K562 (cell line): Measurements from ENCODE around the gene UBAP1L. TPM values are rescaled to one million over a fixed set of nuclear protein-coding genes. Genes with fewer than 3 reads are reported as not detected.

Experiments
- ATAC-seq: fragments of 200-7000 bp; cut with Tn5 transposase; 3 replicates; pipeline ENCODE4 v1.9.1; 2020; ENCODE audit warnings: moderate library complexity
- BruUV-seq: library from RNA; stranded (reverse); fragments of 400-500 nt; replicated peaks from 2 replicates; lab custom pipeline; 2021; lab: Mats Ljungman, UMichigan
- CTCF ChIA-PET: fragments of 300-600 bp; formaldehyde crosslinking; extraction: SDS; loops from one replicate; lab custom pipeline; 2021; ENCODE audit warnings: low intra/inter-chr PET ratio; lab: Yijun Ruan, JAX
- POLR2A ChIA-PET: fragments of 300-600, 350-650 bp; sonication (Branson Sonifier 250); formaldehyde crosslinking; extraction: SDS; loops from one replicate; lab custom pipeline; 2021; ENCODE audit warnings: antibody characterized with exemption, inconsistent platforms; lab: Yijun Ruan, JAX
- DNase-seq, 4 experiments: peaks; one replicate each; pipeline versions ENCODE4 v3.0.0 to v3.0.0-alpha.2; 2011 to 2018; ENCODE audit warnings: low spot score in 3 of 4, mixed read lengths in 3 of 4; ENCODE audit errors: extremely low read depth in 1 of 4
- FAIRE-seq: peaks from 2 replicates; lab custom pipeline; 2011; peaks lifted over from hg19 to GRCh38; lab: Jason Lieb, UNC
- H2AFZ ChIP-seq: 2 replicates; pipeline ENCODE4 v1.6.0; 2011; ENCODE audit warnings: low read depth, low read length, control low read depth, inconsistent platforms
- H3K27ac ChIP-seq: fragments of 200-600 bp; 3 replicates; pipeline ENCODE4 v1.8.0; 2011; ENCODE audit warnings: low read depth, mild to moderate bottlenecking, control low read depth, inconsistent platforms, low read length, moderate library complexity, mixed read lengths; ENCODE audit errors: extremely low read depth
- H3K27me3 ChIP-seq, 2 experiments: fragments of 300-600 bp in 1 of 2; 2 replicates in 1 of 2; 3 replicates in 1 of 2; pipeline versions ENCODE4 v1.6.0 to v1.8.0; 2011; ENCODE audit warnings: inconsistent platforms in 2 of 2, low read length in 2 of 2, mild to moderate bottlenecking in 1 of 2, mixed read lengths in 1 of 2, moderate library complexity in 1 of 2; ENCODE audit not compliant: control insufficient read depth in 2 of 2, insufficient read depth in 2 of 2
- H3K36me3 ChIP-seq: fragments of 300-600 bp; 3 replicates; pipeline ENCODE4 v1.8.0; 2011; ENCODE audit warnings: mild to moderate bottlenecking, low read length, inconsistent platforms; ENCODE audit not compliant: control insufficient read depth, insufficient read depth
- H3K4me1 ChIP-seq, 2 experiments: fragments of 200-600 bp in 1 of 2; replicated peaks in 1 of 2; 2 replicates in 1 of 2; 3 replicates in 1 of 2; pipeline versions ENCODE4 v1.5.1 to v1.8.0; 2011; ENCODE audit warnings: inconsistent platforms in 2 of 2, low read length in 2 of 2, mild to moderate bottlenecking in 1 of 2, mixed read lengths in 1 of 2, moderate library complexity in 1 of 2; ENCODE audit not compliant: control insufficient read depth in 2 of 2, insufficient read depth in 2 of 2
- H3K4me2 ChIP-seq: 2 replicates; pipeline ENCODE4 v1.6.1; 2011; ENCODE audit warnings: low read length, control low read depth, inconsistent platforms, mixed read lengths; ENCODE audit not compliant: insufficient read depth
- H3K4me3 ChIP-seq: fragments of 200-600 bp; sonication (generic), shearing (Covaris generic); 2 replicates; pipeline ENCODE4 v1.5.1; 2016; ENCODE audit warnings: control low read depth, inconsistent platforms
- H3K79me2 ChIP-seq: fragments of 200-600 bp; 3 replicates; pipeline ENCODE4 v1.8.0; 2011; ENCODE audit warnings: low read length, inconsistent platforms; ENCODE audit not compliant: control insufficient read depth, insufficient read depth
- H3K9ac ChIP-seq, 2 experiments: 2 replicates each; pipeline versions ENCODE4 v1.6.0 to v1.6.1; 2011; ENCODE audit warnings: low read depth in 2 of 2, low read length in 2 of 2, control low read depth in 1 of 2, inconsistent platforms in 1 of 2, mild to moderate bottlenecking in 1 of 2, mixed read lengths in 1 of 2; ENCODE audit not compliant: insufficient read depth in 1 of 2
- H3K9me1 ChIP-seq: one replicate; pipeline ENCODE4 v1.6.0; 2011; ENCODE audit warnings: inconsistent platforms, mild to moderate bottlenecking, low read length, moderate library complexity; ENCODE audit not compliant: control insufficient read depth, insufficient read depth
- H3K9me3 ChIP-seq: replicated peaks from 2 replicates; pipeline ENCODE4 v1.5.1; 2011; ENCODE audit warnings: low read depth, low read length, inconsistent platforms; ENCODE audit not compliant: control insufficient read depth, insufficient read depth
- H4K20me1 ChIP-seq: replicated peaks from 2 replicates; pipeline ENCODE4 v1.6.1; 2011; ENCODE audit warnings: low read length, inconsistent platforms, mixed read lengths; ENCODE audit not compliant: control insufficient read depth, insufficient read depth
- ATF1 ChIP-seq, 2 experiments: fragments of 450-650 bp in 1 of 2; IDR thresholded peaks; 2 replicates each; pipeline ENCODE4 v1.6.1; 2016; ENCODE audit warnings: missing compliant biosample characterization in 1 of 2, missing genetic modification characterization in 1 of 2
- CAMTA2 ChIP-seq: fragments of 250-450 bp; sonication (Bioruptor Pico); conservative IDR thresholded peaks from 2 replicates; pipeline ENCODE4 v1.5.1; 2022
- ERF ChIP-seq: fragments of 450-650 bp; formaldehyde crosslinking; IDR thresholded peaks from 2 replicates; pipeline ENCODE4 v1.4.0; 2020; ENCODE audit warnings: mild to moderate bottlenecking, mixed read lengths
- ETS2 ChIP-seq: IDR thresholded peaks from 2 replicates; pipeline ENCODE4 v1.6.1; 2016; ENCODE audit warnings: borderline replicate concordance, missing genetic modification characterization, mild to moderate bottlenecking, moderate library complexity, missing compliant biosample characterization; ENCODE audit not compliant: poor library complexity, severe bottlenecking
- FOXK2 ChIP-seq, 2 experiments: fragments of 450-650 bp; IDR thresholded peaks in 1 of 2; conservative IDR thresholded peaks in 1 of 2; 2 replicates each; pipeline ENCODE4 v1.6.1; 2016; ENCODE audit warnings: low read depth in 2 of 2, mild to moderate bottlenecking in 1 of 2
- GATAD2B ChIP-seq: fragments of 450-650 bp; IDR thresholded peaks from 2 replicates; pipeline ENCODE4 v1.6.1; 2017; ENCODE audit warnings: mild to moderate bottlenecking, borderline replicate concordance
- HBP1 ChIP-seq: fragments of 450-650 bp; formaldehyde crosslinking; IDR thresholded peaks from 2 replicates; pipeline ENCODE4 v1.4.0; 2022; ENCODE audit warnings: missing genetic modification characterization
- HDAC8 ChIP-seq: fragments of 450-650 bp; IDR thresholded peaks from 2 replicates; pipeline ENCODE4 v1.6.1; 2016; ENCODE audit warnings: mild to moderate bottlenecking, missing genetic modification characterization, moderate library complexity, missing compliant biosample characterization
- HMGXB4 ChIP-seq: sonication (generic); formaldehyde crosslinking; IDR thresholded peaks from 2 replicates; pipeline ENCODE4 v1.8.1; 2023; ENCODE audit warnings: mild to moderate bottlenecking, missing genetic modification reagents
- MEIS2 ChIP-seq: fragments of 450-650 bp; IDR thresholded peaks from 2 replicates; pipeline ENCODE4 v1.6.1; 2014; ENCODE audit warnings: mild to moderate bottlenecking; ENCODE audit not compliant: partially characterized antibody
- MTA2 ChIP-seq: fragments of 450-650 bp; IDR thresholded peaks from 2 replicates; pipeline ENCODE4 v1.6.1; 2016; ENCODE audit warnings: low read depth
- SUPT5H ChIP-seq: fragments of 450-650 bp; IDR thresholded peaks from 2 replicates; pipeline ENCODE4 v1.6.1; 2016
- ZEB2 ChIP-seq: fragments of 450-650 bp; IDR thresholded peaks from 2 replicates; pipeline ENCODE4 v1.6.1; 2016
- whole genome bisulfite sequencing: fragments of 100-300 bp; shearing (Covaris generic); methylation state at CpG from one replicate; pipeline ENCODE4 v1.1.6; 2016; ENCODE audit warnings: low coverage, mixed read lengths; ENCODE audit not compliant: insufficient coverage; ENCODE audit errors: missing lambda C conversion rate; 5-methylcytosine and 5-hydroxymethylcytosine counted together
- in situ Hi-C: fragments of 300-500 bp; cut with MboI; formaldehyde crosslinking; loops from 4 replicates; pipeline ENCODE4 v1.15.0; 2018; ENCODE audit warnings: inconsistent platforms, mixed read lengths
- intact Hi-C: fragments of 100-400 bp; cut with micrococcal nuclease; formaldehyde crosslinking; loops from 2 replicates; pipeline ENCODE4 v1.14.2; 2022
- polyA plus RNA-seq, 8 experiments: library from polyadenylated mRNA; depleted of rRNA in 4 of 8; stranded (reverse) in 5 of 8; unstranded in 3 of 8; fragments of >200 nt; fragmentation: Nextera tagmentation in 2 of 8; fragmentation: Illumina TruSeq in 1 of 8; extraction: Ambion mirVana in 2 of 8; extraction: Trizol in 1 of 8; gene quantifications; 2 replicates each; pipeline versions ENCODE4 v1.2.1 to v1.2.3, GENCODE V29; 2011 to 2014; ENCODE audit warnings: inconsistent platforms in 1 of 8, missing spikeins in 1 of 8
- total RNA-seq, 7 experiments: library from RNA; depleted of rRNA in 6 of 7; stranded (reverse); fragments of >200 nt in 6 of 7; fragmentation: Illumina TruSeq in 2 of 7; extraction: Trizol in 2 of 7; gene quantifications; 2 replicates each; pipeline versions ENCODE4 v1.2.1 to v1.2.3, GENCODE V29; 2011 to 2021; ENCODE audit warnings: low replicate concordance in 1 of 7
- TF ChIP-seq, protein P1 (sequence below): fragments of 250-450 bp; sonication (Bioruptor Pico); IDR thresholded peaks from 2 replicates; pipeline ENCODE4 v1.4.0; 2020

UBAP1L gene
- total and polyA plus RNA-seq, 9 of the 15 experiments (the other 6 are each of a cell fraction or from before 2014, with no cell fraction given) = 0.16 to 0.71 (median 0.41) TPM; not detected in 2

DNA sequence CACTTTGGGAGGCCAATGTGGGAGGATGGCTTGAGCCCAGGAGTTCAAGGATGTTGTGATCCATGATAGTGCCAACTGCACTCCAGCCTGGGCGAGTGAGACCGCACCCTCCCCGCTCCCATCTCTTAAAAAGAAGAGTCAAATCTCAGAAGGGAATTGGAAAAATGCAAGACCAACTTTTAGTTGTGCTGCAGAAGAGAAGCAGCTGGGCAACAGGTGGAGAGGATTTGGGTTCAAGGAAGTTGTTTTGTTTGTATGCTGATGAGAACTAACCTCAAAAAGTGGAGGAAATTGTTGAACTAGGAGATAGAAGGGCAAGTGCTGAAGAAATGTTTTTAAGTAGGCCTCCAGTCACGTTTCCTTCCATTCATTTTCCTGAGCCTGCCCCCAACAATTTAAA lies 31.4 kb upstream of the UBAP1L start:
- CTCF ChIA-PET = no interaction called here
- 85% methylated on average over 4 of the region's 4 CpGs for WGBS
- no TSS peak for BruUV-seq
- TF ChIP-seq HMGXB4 (CRISPR knock-in tag) (no peak), ERF (CRISPR knock-in tag) (no peak), ETS2 (tag) (no peak), ZEB2 (no peak), FOXK2 (conservative IDR thresholded peaks at IDR 0.05 in 1 of 2, IDR thresholded peaks at IDR 0.05 in 1 of 2; ENCODE audit: low read depth in 2 of 2) (no peak), MEIS2 (no peak), ATF1 (CRISPR knock-in tag; IDR thresholded peaks at IDR 0.05) (no peak), ATF1 (tag; IDR thresholded peaks at IDR 0.05) (no peak), HBP1 (CRISPR knock-in tag) (no peak), CAMTA2 (CRISPR knock-in tag) (no peak), HDAC8 (tag) (no peak), MTA2 (no peak), SUPT5H (no peak), GATAD2B (no peak)
- TF ChIP-seq, protein P1, sequence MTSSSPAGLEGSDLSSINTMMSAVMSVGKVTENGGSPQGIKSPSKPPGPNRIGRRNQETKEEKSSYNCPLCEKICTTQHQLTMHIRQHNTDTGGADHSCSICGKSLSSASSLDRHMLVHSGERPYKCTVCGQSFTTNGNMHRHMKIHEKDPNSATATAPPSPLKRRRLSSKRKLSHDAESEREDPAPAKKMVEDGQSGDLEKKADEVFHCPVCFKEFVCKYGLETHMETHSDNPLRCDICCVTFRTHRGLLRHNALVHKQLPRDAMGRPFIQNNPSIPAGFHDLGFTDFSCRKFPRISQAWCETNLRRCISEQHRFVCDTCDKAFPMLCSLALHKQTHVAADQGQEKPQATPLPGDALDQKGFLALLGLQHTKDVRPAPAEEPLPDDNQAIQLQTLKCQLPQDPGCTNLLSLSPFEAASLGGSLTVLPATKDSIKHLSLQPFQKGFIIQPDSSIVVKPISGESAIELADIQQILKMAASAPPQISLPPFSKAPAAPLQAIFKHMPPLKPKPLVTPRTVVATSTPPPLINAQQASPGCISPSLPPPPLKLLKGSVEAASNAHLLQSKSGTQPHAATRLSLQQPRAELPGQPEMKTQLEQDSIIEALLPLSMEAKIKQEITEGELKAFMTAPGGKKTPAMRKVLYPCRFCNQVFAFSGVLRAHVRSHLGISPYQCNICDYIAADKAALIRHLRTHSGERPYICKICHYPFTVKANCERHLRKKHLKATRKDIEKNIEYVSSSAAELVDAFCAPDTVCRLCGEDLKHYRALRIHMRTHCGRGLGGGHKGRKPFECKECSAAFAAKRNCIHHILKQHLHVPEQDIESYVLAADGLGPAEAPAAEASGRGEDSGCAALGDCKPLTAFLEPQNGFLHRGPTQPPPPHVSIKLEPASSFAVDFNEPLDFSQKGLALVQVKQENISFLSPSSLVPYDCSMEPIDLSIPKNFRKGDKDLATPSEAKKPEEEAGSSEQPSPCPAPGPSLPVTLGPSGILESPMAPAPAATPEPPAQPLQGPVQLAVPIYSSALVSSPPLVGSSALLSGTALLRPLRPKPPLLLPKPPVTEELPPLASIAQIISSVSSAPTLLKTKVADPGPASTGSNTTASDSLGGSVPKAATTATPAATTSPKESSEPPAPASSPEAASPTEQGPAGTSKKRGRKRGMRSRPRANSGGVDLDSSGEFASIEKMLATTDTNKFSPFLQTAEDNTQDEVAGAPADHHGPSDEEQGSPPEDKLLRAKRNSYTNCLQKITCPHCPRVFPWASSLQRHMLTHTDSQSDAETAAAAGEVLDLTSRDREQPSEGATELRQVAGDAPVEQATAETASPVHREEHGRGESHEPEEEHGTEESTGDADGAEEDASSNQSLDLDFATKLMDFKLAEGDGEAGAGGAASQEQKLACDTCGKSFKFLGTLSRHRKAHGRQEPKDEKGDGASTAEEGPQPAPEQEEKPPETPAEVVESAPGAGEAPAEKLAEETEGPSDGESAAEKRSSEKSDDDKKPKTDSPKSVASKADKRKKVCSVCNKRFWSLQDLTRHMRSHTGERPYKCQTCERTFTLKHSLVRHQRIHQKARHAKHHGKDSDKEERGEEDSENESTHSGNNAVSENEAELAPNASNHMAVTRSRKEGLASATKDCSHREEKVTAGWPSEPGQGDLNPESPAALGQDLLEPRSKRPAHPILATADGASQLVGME (CRISPR knock-in tag) = no peak

More for the DNA sequence above, 31.4 kb upstream of the UBAP1L start:
- Histone ChIP-seq H3K9me3 (no peaks in the 10 kb centered on the region), H3K36me3 (peaks cover 17% of the 10 kb centered on the region; the same call in 1 of the 3 replicates), H3K4me2 (no peak overlapping the region), H3K9ac (no peak overlapping the region), H2AFZ (no peak overlapping the region), H4K20me1 (no peaks in the 10 kb centered on the region), H3K27ac (no peak overlapping the region), H3K79me2 (no peaks in the 10 kb centered on the region), H3K9me1 (no peaks in the 10 kb centered on the region), H3K4me1 (no peaks in the 10 kb centered on the region), H3K4me3 (no peak overlapping the region), H3K27me3 (no peaks in the 10 kb centered on the region)
- intact Hi-C loops (no loop called here), in situ Hi-C loops (no loop called here)
- DNase-seq (no peak), FAIRE-seq (no peak), ATAC-seq (no peak)
- POLR2A ChIA-PET = interaction anchor here (0.7 to 1.4 kb wide), 2 partner anchors 39 to 158 kb away, joined by 3 to 4 read pairs; partner anchors contain the start of gene CLPX
